IPS-NIHi11 (cell line): ENCODE data around the gene FCER1G.
"Not testable (repeated sequence)": the region's sequence is repeated elsewhere in the genome, so short reads cannot be mapped to it uniquely, and the experiment has no call there.

ENCODE experiments used
- DNase-seq: peaks from one replicate; pipeline ENCODE4 v3.0.0; 2012; ENCODE audit warnings: mixed read lengths, low spot score

Gene FCER1G

GRCh38 chr1:161206411-161207140, 8.5 kb upstream of the FCER1G start:
- no peak for DNase-seq

GRCh38 chr1:161207173-161207572, 7.9 kb upstream of the FCER1G start:
- DNase-seq: no peak

- peak; percentile 92 for DNase-seq
Measured at GRCh38 chr1:161209790-161210409, 5.2 kb upstream of the FCER1G start.

GRCh38 chr1:161214369-161214768, 726 bp upstream of the FCER1G start:
- DNase-seq: no peak

GRCh38 chr1:161216945-161217712, 2.0 kb downstream of the FCER1G start:
- DNase-seq: no peak

GRCh38 chr1:161217831-161218230, 2.7 kb downstream of the FCER1G start:
- no peak for DNase-seq

- DNase-seq: no peak
Measured at GRCh38 chr1:161218301-161219077, 3.4 kb downstream of the FCER1G start.

GRCh38 chr1:161219078-161219892, 4.2 kb downstream of the FCER1G start:
- no peak for DNase-seq

GRCh38 chr1:161220002-161220401, 4.9 kb downstream of the FCER1G start:
- no peak for DNase-seq

GRCh38 chr1:161222175-161223019, 7.3 kb downstream of the FCER1G start:
- DNase-seq: no peak

- no peak for DNase-seq
Measured at GRCh38 chr1:161223805-161224694, 9.0 kb downstream of the FCER1G start.

GRCh38 chr1:161224695-161225087, 9.6 kb downstream of the FCER1G start:
- not testable (repeated sequence) for DNase-seq

- no peak for DNase-seq
Measured at GRCh38 chr1:161225178-161225533, 10.1 kb downstream of the FCER1G start.

GRCh38 chr1:161225534-161226319, 10.6 kb downstream of the FCER1G start, which contains the start of gene TOMM40L:
TSS of gene TOMM40L (plus strand) at chr1:161226060. CDS start at chr1:161226490, 430 bp downstream.
- DNase-seq: peak; percentile 96

- no peak for DNase-seq
Measured at GRCh38 chr1:161226320-161226711, 11.2 kb downstream of the FCER1G start.

GRCh38 chr1:161226759-161227158, 11.7 kb downstream of the FCER1G start:
- no peak for DNase-seq

GRCh38 chr1:161227196-161227871, 12.2 kb downstream of the FCER1G start:
- peak; percentile 77 for DNase-seq

GRCh38 chr1:161228032-161228431, 12.9 kb downstream of the FCER1G start:
- DNase-seq: no peak
